ENCODE measurements around the gene GABPB1.

GRCh38 chr15:50232791-50233190 lies 122.2 kb downstream of the GABPB1 start:
- TF ChIP-seq CTCF (IDR thresholded peaks at IDR 0.05) (no peak), EP300 (IDR thresholded peaks at IDR 0.05) (no peak)

Measured in suprapubic skin (tissue), 3 donors.